GM12878 (cell line): Measurements from ENCODE around the gene IGF1R. TPM values are rescaled to one million over a fixed set of nuclear protein-coding genes. Genes with fewer than 3 reads are reported as not detected.

ENCODE experiments used
- CBFB ChIP-seq: IDR thresholded peaks from 2 replicates; pipeline ENCODE4 v1.6.1; 2016; ENCODE audit warnings: antibody characterized with exemption, low read depth
- CEBPZ ChIP-seq: fragments of 150-350 bp; IDR thresholded peaks from 2 replicates; pipeline ENCODE4 v1.6.1; 2016; ENCODE audit warnings: low read depth, low read length
- GABPA ChIP-seq: IDR thresholded peaks from 2 replicates; pipeline ENCODE4 v1.6.1; 2014; ENCODE audit warnings: antibody characterized with exemption, low read depth, mild to moderate bottlenecking, inconsistent platforms
- HSF1 ChIP-seq: fragments of 150-350 bp; IDR thresholded peaks from 2 replicates; pipeline ENCODE4 v1.6.1; 2014; ENCODE audit warnings: mild to moderate bottlenecking, low read depth, low read length
- JUND ChIP-seq: IDR thresholded peaks from 2 replicates; pipeline ENCODE4 v1.6.1; 2012; ENCODE audit warnings: low read depth, mild to moderate bottlenecking, low read length, improper control_type of control experiment, moderate library complexity
- PKNOX1 ChIP-seq: fragments of 450-650 bp; IDR thresholded peaks from 2 replicates; pipeline ENCODE4 v1.6.1; 2016; ENCODE audit warnings: mild to moderate bottlenecking
- REST ChIP-seq: IDR thresholded peaks from 2 replicates; pipeline ENCODE4 v1.6.1; 2012; ENCODE audit warnings: mild to moderate bottlenecking, low read depth, low read length
- SMAD1 ChIP-seq: fragments of 450-650 bp; IDR thresholded peaks from 2 replicates; pipeline ENCODE4 v1.6.1; 2018; ENCODE audit warnings: mild to moderate bottlenecking, low read depth; ENCODE audit not compliant: partially characterized antibody
- SREBF2 ChIP-seq: IDR thresholded peaks from 2 replicates; pipeline ENCODE4 v1.6.1; 2012; ENCODE audit warnings: mild to moderate bottlenecking, low read length
- STAT1 ChIP-seq: fragments of 450-650 bp; conservative IDR thresholded peaks from 2 replicates; pipeline ENCODE4 v1.6.1; 2014; ENCODE audit warnings: antibody characterized with exemption, mild to moderate bottlenecking
- SUZ12 ChIP-seq: fragments of 200-600 bp; sonication (generic); IDR thresholded peaks from one replicate; pipeline ENCODE4 v1.6.1; 2018; ENCODE audit warnings: antibody characterized with exemption, mild to moderate bottlenecking; ENCODE audit not compliant: unreplicated experiment
- polyA plus RNA-seq, 11 experiments: library from polyadenylated mRNA; depleted of rRNA in 4 of 11; unstranded in 6 of 11; stranded (reverse) in 5 of 11; fragments of >200 nt; fragmentation: Nextera tagmentation in 4 of 11; fragmentation: Illumina TruSeq in 1 of 11; extraction: Ambion mirVana in 4 of 11; extraction: Trizol in 1 of 11; gene quantifications; 1 replicate in 1 of 11; 2 replicates in 10 of 11; pipeline versions ENCODE4 v1.2.1 to v1.2.3, GENCODE V29; 2011 to 2016; ENCODE audit warnings: inconsistent platforms in 2 of 11, missing spikeins in 2 of 11, low read depth in 1 of 11
- total RNA-seq, 4 experiments: library from RNA; depleted of rRNA in 3 of 4; stranded (reverse); fragments of >200 nt in 3 of 4; fragmentation: Illumina TruSeq in 1 of 4; extraction: Trizol in 1 of 4; gene quantifications; 2 replicates each; pipeline versions ENCODE4 v1.2.1 to v1.2.3, GENCODE V29; 2013 to 2021

The IGF1R gene
- total and polyA plus RNA-seq, 10 of the 15 experiments (the other 5 are each of a cell fraction or from before 2014, with no cell fraction given), result 0.03 to 2.7 (median 0.66) TPM

- TF ChIP-seq CEBPZ (no peak), STAT1 (no peak), CBFB (no peak), HSF1 (no peak), JUND (no peak), SUZ12 (no peak), PKNOX1 (no peak), SREBF2 (no peak), SMAD1 (no peak), GABPA (no peak), REST (no peak)
These were observed 121.5 kb downstream of the IGF1R start (continued) for GRCh38 chr15:98769867-98770266.
